ENCODE measurements around the gene C10orf95. TPM values are rescaled to one million over a fixed set of nuclear protein-coding genes. Genes with fewer than 3 reads are reported as not detected.

C10orf95 gene
- total and polyA plus RNA-seq, 2 donors (not counting 1 experiment from before 2014, with no cell fraction given): 0.32 to 0.63 TPM

DNA sequence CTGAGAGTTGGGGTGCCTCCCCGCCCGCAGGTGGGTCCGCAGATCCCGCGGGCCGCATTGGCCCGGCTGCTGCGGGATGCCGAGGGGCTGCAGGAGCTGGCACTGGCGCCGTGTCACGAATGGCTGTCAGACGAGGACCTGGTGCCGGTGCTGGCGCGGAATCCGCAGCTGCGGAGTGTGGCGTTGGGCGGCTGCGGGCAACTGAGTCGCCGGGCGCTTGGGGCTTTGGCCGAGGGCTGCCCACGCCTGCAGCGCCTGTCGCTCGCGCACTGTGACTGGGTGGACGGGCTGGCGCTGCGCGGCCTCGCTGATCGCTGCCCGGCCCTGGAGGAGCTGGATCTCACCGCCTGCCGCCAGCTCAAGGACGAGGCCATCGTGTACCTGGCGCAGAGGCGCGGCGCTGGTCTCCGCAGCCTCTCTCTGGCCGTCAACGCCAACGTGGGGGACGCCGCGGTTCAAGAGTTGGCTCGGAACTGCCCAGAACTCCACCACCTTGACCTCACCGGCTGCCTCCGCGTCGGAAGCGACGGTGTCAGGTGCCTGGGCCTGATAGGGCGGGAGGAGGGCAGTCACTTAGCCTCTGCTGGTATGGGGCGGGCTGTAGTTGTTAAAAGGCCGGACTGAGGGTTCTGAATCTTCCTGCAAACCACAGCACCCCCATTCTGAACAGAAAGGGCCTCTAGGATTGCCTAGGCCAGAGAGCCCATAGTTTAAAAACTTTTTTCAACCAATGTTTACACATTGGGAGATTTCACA is 29.4 kb downstream of the C10orf95 start:
- H3K27me3 ChIP-seq (replicated peaks in 1 of 4; ENCODE audit: control extremely low read depth in 1 of 4, control insufficient read depth in 3 of 4, insufficient read depth in 4 of 4, low read length in 3 of 4): peaks cover 0 to 24% (median 17%) of the 10 kb centered on the region in 4 experiments
- WGBS (ENCODE audit: insufficient coverage): 4% methylated on average over 59 of the region's 62 CpGs

More for the DNA sequence above, 29.4 kb downstream of the C10orf95 start:
- ChIA-PET POLR2A (interaction anchor here (1.2 to 5.2 kb wide), 9 partner anchors 10 to 303 kb away, joined by 3 to 38 read pairs (median 6); partner anchors contain the start of genes ACTR1A, C10orf95, CUEDC2 and NFKB2), CTCF (interaction anchor here (0.6 to 6.1 kb wide), 19 partner anchors 9 to 322 kb away, joined by 3 to 108 read pairs (median 7); partner anchors contain the start of genes C10orf95, CUEDC2, NFKB2 and WBP1L)
- H3K9ac ChIP-seq (ENCODE audit: low read length): peak overlapping the region; percentile 77
- H3K4me3 ChIP-seq (ENCODE audit: control extremely low read depth in 1 of 5, extremely low read depth in 1 of 5, insufficient read depth in 1 of 5, low read depth in 2 of 5, low read length in 4 of 5): peak overlapping the region; percentile 8 to 92 (median 89)
- peaks cover 32 to 34% of the 10 kb centered on the region in 2 donors for H3K4me1 ChIP-seq (ENCODE audit: control insufficient read depth in 2 of 2, insufficient read depth in 2 of 2, low read length in 2 of 2)
- Mint-ChIP-seq H3K9me3 (ENCODE audit: insufficient read depth) (no peaks in the 10 kb centered on the region), H3K27ac (peak overlapping the region; percentile 99), H3K4me3 (peak overlapping the region; percentile 99), H3K27me3 (peaks cover 13% of the 10 kb centered on the region), H3K4me1 (peaks cover 38% of the 10 kb centered on the region)
- H3K27ac ChIP-seq (ENCODE audit: low read length in 2 of 2): peak overlapping the region; percentile 16 to 39
- no peaks in the 10 kb centered on the region for H3K79me2 ChIP-seq (ENCODE audit: control insufficient read depth, insufficient read depth, low read length)
- ATAC-seq (ENCODE audit: low read depth) (no peak), DNase-seq (no peak)
- intact Hi-C loops (cut with micrococcal nuclease): loop anchor here (1.0 to 5.0 kb wide), 9 partner anchors 10 to 290 kb away; partner anchors contain the start of genes ACTR1A, CUEDC2, GBF1 and NOLC1
- peak overlapping the region; percentile 94 for H2AFZ ChIP-seq (ENCODE audit: insufficient read depth, low read depth, low read length, poor library complexity, severe bottlenecking)
- H3K9me3 ChIP-seq (ENCODE audit: control extremely low read depth in 1 of 3, control insufficient read depth in 2 of 3, insufficient read depth in 1 of 3, low read length in 2 of 3): peaks cover 0 to 9% (median 0%) of the 10 kb centered on the region in 3 donors
- peaks cover 0 to 14% of the 10 kb centered on the region in 2 experiments for H3K36me3 ChIP-seq (replicated peaks in 1 of 2; ENCODE audit: control extremely low read depth in 1 of 2, control insufficient read depth in 1 of 2, extremely low read depth in 1 of 2, insufficient read depth in 2 of 2, low read length in 1 of 2)
- TF ChIP-seq, protein P1, sequence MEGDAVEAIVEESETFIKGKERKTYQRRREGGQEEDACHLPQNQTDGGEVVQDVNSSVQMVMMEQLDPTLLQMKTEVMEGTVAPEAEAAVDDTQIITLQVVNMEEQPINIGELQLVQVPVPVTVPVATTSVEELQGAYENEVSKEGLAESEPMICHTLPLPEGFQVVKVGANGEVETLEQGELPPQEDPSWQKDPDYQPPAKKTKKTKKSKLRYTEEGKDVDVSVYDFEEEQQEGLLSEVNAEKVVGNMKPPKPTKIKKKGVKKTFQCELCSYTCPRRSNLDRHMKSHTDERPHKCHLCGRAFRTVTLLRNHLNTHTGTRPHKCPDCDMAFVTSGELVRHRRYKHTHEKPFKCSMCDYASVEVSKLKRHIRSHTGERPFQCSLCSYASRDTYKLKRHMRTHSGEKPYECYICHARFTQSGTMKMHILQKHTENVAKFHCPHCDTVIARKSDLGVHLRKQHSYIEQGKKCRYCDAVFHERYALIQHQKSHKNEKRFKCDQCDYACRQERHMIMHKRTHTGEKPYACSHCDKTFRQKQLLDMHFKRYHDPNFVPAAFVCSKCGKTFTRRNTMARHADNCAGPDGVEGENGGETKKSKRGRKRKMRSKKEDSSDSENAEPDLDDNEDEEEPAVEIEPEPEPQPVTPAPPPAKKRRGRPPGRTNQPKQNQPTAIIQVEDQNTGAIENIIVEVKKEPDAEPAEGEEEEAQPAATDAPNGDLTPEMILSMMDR (IDR thresholded peaks at IDR 0.05): no peak
- no peak for TF ChIP-seq EZH2 (IDR thresholded peaks at IDR 0.05; ENCODE audit: borderline replicate concordance, insufficient read depth, low read depth, low read length, poor library complexity, severe bottlenecking)
- peaks cover 17% of the 10 kb centered on the region for H4K20me1 ChIP-seq (ENCODE audit: control insufficient read depth, insufficient read depth, low read length, poor library complexity, severe bottlenecking)
- peak overlapping the region; percentile 90 for H3K4me2 ChIP-seq (replicated peaks; ENCODE audit: low read depth, low read length, poor library complexity, severe bottlenecking)

Measured in B cell (primary cell).